H1 (cell line): Measurements from ENCODE around the gene CCNL2. TPM values are rescaled to one million over a fixed set of nuclear protein-coding genes. Genes with fewer than 3 reads are reported as not detected.

Source experiments
- RFX5 ChIP-seq: IDR thresholded peaks from 2 replicates; pipeline ENCODE4 v1.6.1; 2011; ENCODE audit warnings: low read depth, low read length, improper control_type of control experiment, borderline replicate concordance
- polyA plus RNA-seq, 7 experiments: library from polyadenylated mRNA; depleted of rRNA in 3 of 7; stranded (reverse) in 5 of 7; unstranded in 2 of 7; fragments of >200 nt in 5 of 7; fragments of 200-250 nt in 2 of 7; gene quantifications; 1 replicate in 5 of 7; 2 replicates in 1 of 7; 4 replicates in 1 of 7; pipeline versions ENCODE4 v1.2.1 to v1.2.3, GENCODE V29; 2011 to 2013; ENCODE audit warnings: missing spikeins in 2 of 7, mixed read lengths in 2 of 7
- total RNA-seq: library from RNA; stranded (reverse); fragmentation: NEBNext Ultra II Directional; extraction: Animal tissue kit (Norgen Biotek cat#: 25700); gene quantifications from 2 replicates; pipeline ENCODE4 v1.2.1, GENCODE V29; 2021
- TF ChIP-seq, protein P1 (sequence below): fragments of 300-600 bp; sonication (generic); IDR thresholded peaks from 2 replicates; pipeline ENCODE4 v1.7.1; 2012; ENCODE audit warnings: low read length, moderate library complexity, mild to moderate bottlenecking, inconsistent platforms; ENCODE audit not compliant: insufficient replicate concordance

The CCNL2 gene
- total and polyA plus RNA-seq, 2 of the 8 experiments (the other 6 are each of a cell fraction or from before 2014, with no cell fraction given): 79.8 to 120 TPM

DNA sequence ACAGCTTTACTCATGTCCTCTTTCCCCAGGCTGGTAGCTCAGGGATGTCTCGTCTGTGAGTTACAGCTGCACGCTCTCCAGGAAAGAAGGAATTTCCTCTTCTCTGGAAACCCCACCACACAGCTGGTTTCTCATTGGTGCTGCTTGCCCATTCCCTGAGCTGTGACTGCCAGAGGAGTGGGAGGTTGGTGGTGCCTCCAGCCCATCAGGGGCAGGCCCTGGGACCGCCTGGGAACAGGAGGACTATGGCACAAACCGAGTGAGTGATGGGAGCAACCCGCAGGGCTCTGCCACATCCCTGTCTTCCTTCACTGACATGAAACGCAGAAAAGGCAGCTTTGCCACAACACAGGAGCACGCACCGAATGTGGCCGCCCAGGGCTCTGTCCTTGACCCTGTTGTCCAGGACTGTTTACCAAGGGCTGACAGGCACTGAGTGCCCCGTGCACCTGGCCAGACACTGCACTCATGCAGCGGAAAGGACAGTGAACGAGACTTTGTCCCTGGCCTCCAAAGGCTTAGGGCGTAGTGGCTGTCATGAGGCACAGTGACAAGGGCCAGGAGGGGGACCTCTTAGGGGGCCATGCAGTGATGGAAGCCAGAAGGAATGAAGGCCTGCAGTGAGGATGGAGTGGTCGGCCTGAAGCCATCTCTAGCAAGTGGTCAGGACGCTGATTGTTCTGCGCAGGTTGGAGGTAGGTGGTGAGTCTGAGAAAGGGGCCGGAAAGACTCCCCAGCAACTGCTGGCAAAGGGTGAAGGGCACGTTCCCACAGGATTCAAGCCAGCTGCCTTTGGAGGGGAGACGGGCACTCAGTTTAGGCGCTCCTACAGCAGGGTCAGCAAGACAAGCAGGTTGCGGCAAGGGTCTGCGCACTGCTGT lies 1.7 kb upstream of the CCNL2 start (continued):
- TF ChIP-seq, protein P1, sequence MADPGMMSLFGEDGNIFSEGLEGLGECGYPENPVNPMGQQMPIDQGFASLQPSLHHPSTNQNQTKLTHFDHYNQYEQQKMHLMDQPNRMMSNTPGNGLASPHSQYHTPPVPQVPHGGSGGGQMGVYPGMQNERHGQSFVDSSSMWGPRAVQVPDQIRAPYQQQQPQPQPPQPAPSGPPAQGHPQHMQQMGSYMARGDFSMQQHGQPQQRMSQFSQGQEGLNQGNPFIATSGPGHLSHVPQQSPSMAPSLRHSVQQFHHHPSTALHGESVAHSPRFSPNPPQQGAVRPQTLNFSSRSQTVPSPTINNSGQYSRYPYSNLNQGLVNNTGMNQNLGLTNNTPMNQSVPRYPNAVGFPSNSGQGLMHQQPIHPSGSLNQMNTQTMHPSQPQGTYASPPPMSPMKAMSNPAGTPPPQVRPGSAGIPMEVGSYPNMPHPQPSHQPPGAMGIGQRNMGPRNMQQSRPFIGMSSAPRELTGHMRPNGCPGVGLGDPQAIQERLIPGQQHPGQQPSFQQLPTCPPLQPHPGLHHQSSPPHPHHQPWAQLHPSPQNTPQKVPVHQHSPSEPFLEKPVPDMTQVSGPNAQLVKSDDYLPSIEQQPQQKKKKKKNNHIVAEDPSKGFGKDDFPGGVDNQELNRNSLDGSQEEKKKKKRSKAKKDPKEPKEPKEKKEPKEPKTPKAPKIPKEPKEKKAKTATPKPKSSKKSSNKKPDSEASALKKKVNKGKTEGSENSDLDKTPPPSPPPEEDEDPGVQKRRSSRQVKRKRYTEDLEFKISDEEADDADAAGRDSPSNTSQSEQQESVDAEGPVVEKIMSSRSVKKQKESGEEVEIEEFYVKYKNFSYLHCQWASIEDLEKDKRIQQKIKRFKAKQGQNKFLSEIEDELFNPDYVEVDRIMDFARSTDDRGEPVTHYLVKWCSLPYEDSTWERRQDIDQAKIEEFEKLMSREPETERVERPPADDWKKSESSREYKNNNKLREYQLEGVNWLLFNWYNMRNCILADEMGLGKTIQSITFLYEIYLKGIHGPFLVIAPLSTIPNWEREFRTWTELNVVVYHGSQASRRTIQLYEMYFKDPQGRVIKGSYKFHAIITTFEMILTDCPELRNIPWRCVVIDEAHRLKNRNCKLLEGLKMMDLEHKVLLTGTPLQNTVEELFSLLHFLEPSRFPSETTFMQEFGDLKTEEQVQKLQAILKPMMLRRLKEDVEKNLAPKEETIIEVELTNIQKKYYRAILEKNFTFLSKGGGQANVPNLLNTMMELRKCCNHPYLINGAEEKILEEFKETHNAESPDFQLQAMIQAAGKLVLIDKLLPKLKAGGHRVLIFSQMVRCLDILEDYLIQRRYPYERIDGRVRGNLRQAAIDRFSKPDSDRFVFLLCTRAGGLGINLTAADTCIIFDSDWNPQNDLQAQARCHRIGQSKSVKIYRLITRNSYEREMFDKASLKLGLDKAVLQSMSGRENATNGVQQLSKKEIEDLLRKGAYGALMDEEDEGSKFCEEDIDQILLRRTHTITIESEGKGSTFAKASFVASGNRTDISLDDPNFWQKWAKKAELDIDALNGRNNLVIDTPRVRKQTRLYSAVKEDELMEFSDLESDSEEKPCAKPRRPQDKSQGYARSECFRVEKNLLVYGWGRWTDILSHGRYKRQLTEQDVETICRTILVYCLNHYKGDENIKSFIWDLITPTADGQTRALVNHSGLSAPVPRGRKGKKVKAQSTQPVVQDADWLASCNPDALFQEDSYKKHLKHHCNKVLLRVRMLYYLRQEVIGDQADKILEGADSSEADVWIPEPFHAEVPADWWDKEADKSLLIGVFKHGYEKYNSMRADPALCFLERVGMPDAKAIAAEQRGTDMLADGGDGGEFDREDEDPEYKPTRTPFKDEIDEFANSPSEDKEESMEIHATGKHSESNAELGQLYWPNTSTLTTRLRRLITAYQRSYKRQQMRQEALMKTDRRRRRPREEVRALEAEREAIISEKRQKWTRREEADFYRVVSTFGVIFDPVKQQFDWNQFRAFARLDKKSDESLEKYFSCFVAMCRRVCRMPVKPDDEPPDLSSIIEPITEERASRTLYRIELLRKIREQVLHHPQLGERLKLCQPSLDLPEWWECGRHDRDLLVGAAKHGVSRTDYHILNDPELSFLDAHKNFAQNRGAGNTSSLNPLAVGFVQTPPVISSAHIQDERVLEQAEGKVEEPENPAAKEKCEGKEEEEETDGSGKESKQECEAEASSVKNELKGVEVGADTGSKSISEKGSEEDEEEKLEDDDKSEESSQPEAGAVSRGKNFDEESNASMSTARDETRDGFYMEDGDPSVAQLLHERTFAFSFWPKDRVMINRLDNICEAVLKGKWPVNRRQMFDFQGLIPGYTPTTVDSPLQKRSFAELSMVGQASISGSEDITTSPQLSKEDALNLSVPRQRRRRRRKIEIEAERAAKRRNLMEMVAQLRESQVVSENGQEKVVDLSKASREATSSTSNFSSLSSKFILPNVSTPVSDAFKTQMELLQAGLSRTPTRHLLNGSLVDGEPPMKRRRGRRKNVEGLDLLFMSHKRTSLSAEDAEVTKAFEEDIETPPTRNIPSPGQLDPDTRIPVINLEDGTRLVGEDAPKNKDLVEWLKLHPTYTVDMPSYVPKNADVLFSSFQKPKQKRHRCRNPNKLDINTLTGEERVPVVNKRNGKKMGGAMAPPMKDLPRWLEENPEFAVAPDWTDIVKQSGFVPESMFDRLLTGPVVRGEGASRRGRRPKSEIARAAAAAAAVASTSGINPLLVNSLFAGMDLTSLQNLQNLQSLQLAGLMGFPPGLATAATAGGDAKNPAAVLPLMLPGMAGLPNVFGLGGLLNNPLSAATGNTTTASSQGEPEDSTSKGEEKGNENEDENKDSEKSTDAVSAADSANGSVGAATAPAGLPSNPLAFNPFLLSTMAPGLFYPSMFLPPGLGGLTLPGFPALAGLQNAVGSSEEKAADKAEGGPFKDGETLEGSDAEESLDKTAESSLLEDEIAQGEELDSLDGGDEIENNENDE: no peak
- TF ChIP-seq RFX5: no peak
- TF ChIP-seq, all 59 proteins: peak for 0
